NB4 (cell line): Measurements from ENCODE around the gene THSD4.

Experiments
- DNase-seq: peaks from one replicate; pipeline ENCODE4 v3.0.0; 2010; ENCODE audit warnings: low read depth
- H3K4me3 ChIP-seq: one replicate; pipeline ENCODE4 v1.5.1; 2011; ENCODE audit warnings: mild to moderate bottlenecking, low read depth, low read length, moderate library complexity
- CTCF ChIP-seq: IDR thresholded peaks from one replicate; pipeline ENCODE4 v1.5.1; 2012; ENCODE audit warnings: low read depth, low read length
- MAX ChIP-seq: IDR thresholded peaks from 2 replicates; pipeline ENCODE4 v1.6.1; 2011; ENCODE audit warnings: low read depth, low read length
- MYC ChIP-seq: IDR thresholded peaks from 2 replicates; pipeline ENCODE4 v1.6.1; 2011; ENCODE audit warnings: low read depth, low read length
- POLR2A ChIP-seq: IDR thresholded peaks from 2 replicates; pipeline ENCODE4 v1.6.1; 2011; ENCODE audit warnings: mild to moderate bottlenecking; ENCODE audit not compliant: insufficient read length; ENCODE audit errors: extremely low read depth

The THSD4 gene

GRCh38 chr15:71597126-71597525 lies 481.9 kb downstream of the THSD4 start:
- no peak for TF ChIP-seq CTCF
- no peak for TF ChIP-seq MAX
- TF ChIP-seq MYC, result no peak
- DNase-seq, result no peak

GRCh38 chr15:71597637-71598036 lies 482.4 kb downstream of the THSD4 start:
- TF ChIP-seq CTCF (no peak), POLR2A (no peak), MYC (no peak), MAX (no peak)
- H3K4me3 ChIP-seq, result no peak overlapping the region
- DNase-seq, result no peak

More at GRCh38 chr15:71597126-71597525, 481.9 kb downstream of the THSD4 start:
- no peak overlapping the region for H3K4me3 ChIP-seq

GRCh38 chr15:71598741-71599140 lies 483.5 kb downstream of the THSD4 start:
- no peak for DNase-seq
- TF ChIP-seq POLR2A (no peak), MAX (no peak), CTCF (no peak), MYC (no peak)
- H3K4me3 ChIP-seq, result no peak overlapping the region

- DNase-seq, result no peak
- no peak overlapping the region for H3K4me3 ChIP-seq
- TF ChIP-seq POLR2A, result no peak
- no peak for TF ChIP-seq MYC
- TF ChIP-seq MAX, result no peak
- TF ChIP-seq CTCF, result no peak
These were observed 484.3 kb downstream of the THSD4 start for GRCh38 chr15:71599418-71600151.

- TF ChIP-seq MAX (no peak), POLR2A (no peak)
- DNase-seq, result no peak
- no peak overlapping the region for H3K4me3 ChIP-seq
These were observed 485.0 kb downstream of the THSD4 start for GRCh38 chr15:71600237-71600636.

- DNase-seq, result no peak
- TF ChIP-seq MAX (no peak), CTCF (no peak), MYC (no peak), POLR2A (no peak)
- no peak overlapping the region for H3K4me3 ChIP-seq
These were observed 486.0 kb downstream of the THSD4 start for GRCh38 chr15:71601038-71601834.
